ENCODE results near the gene ALDH3B2. TPM values are rescaled to one million over a fixed set of nuclear protein-coding genes. Genes with fewer than 3 reads are reported as not detected.
"Not testable (repeated sequence)": the region's sequence is repeated elsewhere in the genome, so short reads cannot be mapped to it uniquely, and the experiment has no call there.

Gene ALDH3B2
- total and polyA plus RNA-seq, 2 experiments from 2014 or later = not detected

GRCh38 chr11:67629386-67630227 is 44.8 kb downstream of the ALDH3B2 start, which contains the start of gene NUDT8:
NUDT8 (minus strand) TSS chr11:67629937; CDS start chr11:67629911, 26 bp downstream.
- Histone ChIP-seq H3K27ac (peak within 1 kb of the TSS; percentile 82), H3K27me3 (no peaks in the 10 kb centered on the region), H3K4me3 (peak within 1 kb of the TSS; percentile 54), H3K4me1 (ENCODE audit: low read depth) (peaks cover 14% of the 10 kb centered on the region), H3K9me3 (ENCODE audit: low read depth) (no peaks in the 10 kb centered on the region), H3K36me3 (peaks cover 6% of the 10 kb centered on the region)
- peak; percentile 82 to 91 for DNase-seq (ENCODE audit: low read depth in 1 of 2, low spot score in 1 of 2)
- TF ChIP-seq CTCF (IDR thresholded peaks at IDR 0.05; ENCODE audit: low read depth, low read length) = peak; percentile 79

GRCh38 chr11:67628710-67629385 is 45.6 kb downstream of the ALDH3B2 start:
- Histone ChIP-seq H3K4me3 (peak overlapping the region; percentile 42), H3K27me3 (no peaks in the 10 kb centered on the region), H3K9me3 (ENCODE audit: low read depth) (no peaks in the 10 kb centered on the region), H3K36me3 (peaks cover 6% of the 10 kb centered on the region), H3K4me1 (ENCODE audit: low read depth) (peaks cover 14% of the 10 kb centered on the region), H3K27ac (peak overlapping the region; percentile 74)
- DNase-seq (ENCODE audit: low read depth in 1 of 2, low spot score in 1 of 2) = no peak
- no peak for TF ChIP-seq CTCF (IDR thresholded peaks at IDR 0.05; ENCODE audit: low read depth, low read length)

GRCh38 chr11:67627812-67628624 is 46.4 kb downstream of the ALDH3B2 start:
- H3K9me3 ChIP-seq (ENCODE audit: low read depth) = no peaks in the 10 kb centered on the region
- TF ChIP-seq CTCF (IDR thresholded peaks at IDR 0.05; ENCODE audit: low read depth, low read length) = no peak
- no peaks in the 10 kb centered on the region for H3K27me3 ChIP-seq
- DNase-seq (ENCODE audit: low read depth in 1 of 2, low spot score in 1 of 2) = no peak
- H3K27ac ChIP-seq = peak overlapping the region; percentile 74
- H3K4me1 ChIP-seq (ENCODE audit: low read depth) = peaks cover 14% of the 10 kb centered on the region
- H3K4me3 ChIP-seq = no peak overlapping the region
- H3K36me3 ChIP-seq = peaks cover 6% of the 10 kb centered on the region

GRCh38 chr11:67627441-67627811 is 47.0 kb downstream of the ALDH3B2 start:
- TF ChIP-seq CTCF (IDR thresholded peaks at IDR 0.05; ENCODE audit: low read depth, low read length) = no peak
- DNase-seq (ENCODE audit: low read depth in 1 of 2, low spot score in 1 of 2) = no peak
- H3K27ac ChIP-seq = peak overlapping the region; percentile 74

GRCh38 chr11:67626970-67627369 is 47.5 kb downstream of the ALDH3B2 start:
- no peak for TF ChIP-seq CTCF (IDR thresholded peaks at IDR 0.05; ENCODE audit: low read depth, low read length)
- H3K4me3 ChIP-seq = no peak overlapping the region
- no peaks in the 10 kb centered on the region for H3K27me3 ChIP-seq
- peak overlapping the region; percentile 74 for H3K27ac ChIP-seq
- H3K9me3 ChIP-seq (ENCODE audit: low read depth) = no peaks in the 10 kb centered on the region
- H3K36me3 ChIP-seq = peaks cover 6% of the 10 kb centered on the region
- H3K4me1 ChIP-seq (ENCODE audit: low read depth) = peaks cover 14% of the 10 kb centered on the region
- no peak for DNase-seq (ENCODE audit: low read depth in 1 of 2, low spot score in 1 of 2)

More at GRCh38 chr11:67627441-67627811, 47.0 kb downstream of the ALDH3B2 start:
- Histone ChIP-seq H3K4me3 (no peak overlapping the region), H3K27me3 (no peaks in the 10 kb centered on the region), H3K9me3 (ENCODE audit: low read depth) (no peaks in the 10 kb centered on the region), H3K4me1 (ENCODE audit: low read depth) (peaks cover 14% of the 10 kb centered on the region), H3K36me3 (peaks cover 6% of the 10 kb centered on the region)

- not testable (repeated sequence) for H3K27ac ChIP-seq; DNase-seq (ENCODE audit: low read depth in 1 of 2, low spot score in 1 of 2); H3K9me3 ChIP-seq (ENCODE audit: low read depth); H3K36me3 ChIP-seq; H3K27me3 ChIP-seq; H3K4me3 ChIP-seq
- peaks cover 14% of the 10 kb centered on the region for H3K4me1 ChIP-seq (ENCODE audit: low read depth)
These were observed 48.1 kb downstream of the ALDH3B2 start for GRCh38 chr11:67626131-67626833.

GRCh38 chr11:67623795-67624194 is 50.6 kb downstream of the ALDH3B2 start:
- not testable (repeated sequence) for DNase-seq (ENCODE audit: low read depth in 1 of 2, low spot score in 1 of 2); H3K27me3 ChIP-seq; H3K4me1 ChIP-seq (ENCODE audit: low read depth); H3K36me3 ChIP-seq; H3K27ac ChIP-seq; H3K4me3 ChIP-seq; H3K9me3 ChIP-seq (ENCODE audit: low read depth)

Data from cardiac muscle cell (in vitro differentiated cells and primary cell).